HG02981 (cell line): ENCODE measurements around the gene DHFR.
"Not testable (repeated sequence)": the region's sequence is repeated elsewhere in the genome, so short reads cannot be mapped to it uniquely, and the experiment has no call there.

Source experiments
- ATAC-seq: cut with Tn5 transposase; IDR thresholded peaks from one replicate; pipeline ENCODE4 v1.9.1; 2021; ENCODE audit warnings: mild to moderate bottlenecking, moderate library complexity; ENCODE audit not compliant: unreplicated experiment

DHFR gene

DNA sequence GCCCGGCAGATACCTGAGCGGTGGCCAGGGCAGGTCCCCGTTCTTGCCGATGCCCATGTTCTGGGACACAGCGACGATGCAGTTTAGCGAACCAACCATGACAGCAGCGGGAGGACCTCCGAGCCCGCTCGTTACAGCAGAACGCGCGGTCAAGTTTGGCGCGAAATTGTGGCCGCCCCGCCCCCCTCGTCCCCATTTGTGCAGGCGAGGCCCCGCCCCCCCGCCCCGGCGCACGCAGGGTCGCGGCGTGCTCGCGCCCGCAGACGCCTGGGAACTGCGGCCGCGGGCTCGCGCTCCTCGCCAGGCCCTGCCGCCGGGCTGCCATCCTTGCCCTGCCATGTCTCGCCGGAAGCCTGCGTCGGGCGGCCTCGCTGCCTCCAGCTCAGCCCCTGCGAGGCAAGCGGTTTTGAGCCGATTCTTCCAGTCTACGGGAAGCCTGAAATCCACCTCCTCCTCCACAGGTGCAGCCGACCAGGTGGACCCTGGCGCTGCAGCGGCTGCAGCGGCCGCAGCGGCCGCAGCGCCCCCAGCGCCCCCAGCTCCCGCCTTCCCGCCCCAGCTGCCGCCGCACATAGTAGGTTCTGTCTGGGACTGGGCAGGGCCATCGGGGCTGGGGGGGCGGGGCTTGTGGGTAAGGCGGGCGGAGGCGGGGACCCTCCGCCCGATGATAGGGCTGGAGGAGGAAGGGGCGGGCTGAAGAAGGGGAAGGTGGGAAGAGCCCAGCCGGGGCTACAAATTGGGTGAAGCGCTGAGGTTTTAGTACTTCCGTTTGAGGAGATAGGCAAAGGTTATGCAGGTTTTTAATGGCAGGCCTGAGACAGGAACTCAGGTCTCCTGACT, at the start of gene DHFR, which contains the start of gene MSH3:
Gene DHFR (minus strand): TSS at position 593 of the 840 bp plus-strand sequence. CDS start 494 bp downstream, at position 99.
Gene MSH3 (plus strand): TSS at position 262 of the 840 bp plus-strand sequence. CDS start 76 bp downstream, at position 338.
- peak; percentile 41 for ATAC-seq

DNA sequence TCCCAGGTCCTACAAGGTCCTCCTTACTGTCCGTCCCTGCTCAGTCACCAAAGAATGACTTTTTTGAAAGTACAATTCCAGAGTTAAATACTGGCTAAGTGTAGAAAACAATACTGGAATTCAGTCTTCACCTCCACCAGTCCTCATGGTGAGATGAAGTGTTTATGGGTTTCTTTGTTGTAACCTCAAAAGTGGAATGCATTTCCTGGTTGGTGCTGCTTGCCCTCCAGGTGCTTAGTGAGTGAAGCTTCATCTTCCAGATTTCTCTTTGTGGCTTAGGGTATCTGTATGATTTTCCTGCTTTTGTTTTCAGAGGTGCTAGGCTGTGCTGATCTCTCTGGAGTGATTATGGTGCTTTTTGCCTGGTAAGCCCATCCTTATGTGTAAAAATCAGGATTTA, 49.4 kb upstream of the DHFR start:
- no peak for ATAC-seq

DNA sequence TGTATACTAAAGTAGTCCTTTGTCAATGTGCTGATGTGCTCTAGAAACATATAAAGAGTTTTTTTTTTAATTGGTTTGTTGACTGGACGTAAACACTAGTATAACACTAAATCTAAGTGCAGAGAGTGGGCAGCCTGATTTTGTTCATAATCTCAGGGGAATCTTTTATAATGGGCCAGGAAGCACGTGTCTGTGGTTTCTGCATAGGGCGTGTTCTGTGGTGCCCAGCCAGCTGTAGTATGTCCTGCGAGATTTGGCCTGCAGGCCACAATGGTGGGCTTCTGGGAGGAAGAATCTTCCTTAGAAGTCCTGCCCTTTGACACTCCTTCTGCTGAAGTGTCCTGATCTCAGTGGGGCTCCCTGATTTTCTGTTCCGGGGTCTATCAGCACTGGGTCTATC, 49.0 kb upstream of the DHFR start:
- ATAC-seq, result no peak

DNA sequence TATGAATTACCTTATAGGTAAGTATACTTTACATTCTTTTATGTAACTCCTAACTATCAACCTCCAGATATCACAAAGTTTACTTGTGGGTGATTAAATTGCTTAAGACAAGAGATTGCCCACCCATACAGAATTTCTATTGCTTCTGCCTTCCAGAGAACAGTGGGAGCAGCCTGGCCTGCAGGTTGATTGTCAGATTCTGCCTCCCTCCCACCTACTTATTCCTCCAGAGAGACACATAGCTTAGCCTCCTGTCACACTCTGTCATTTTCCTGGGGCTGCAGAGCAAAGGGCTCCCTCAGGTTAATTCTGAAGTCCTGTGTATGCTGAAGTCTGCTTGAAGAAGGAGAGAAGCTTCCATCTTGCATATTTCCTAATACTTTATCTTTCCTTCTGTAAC, 48.5 kb upstream of the DHFR start:
- ATAC-seq, result no peak

DNA sequence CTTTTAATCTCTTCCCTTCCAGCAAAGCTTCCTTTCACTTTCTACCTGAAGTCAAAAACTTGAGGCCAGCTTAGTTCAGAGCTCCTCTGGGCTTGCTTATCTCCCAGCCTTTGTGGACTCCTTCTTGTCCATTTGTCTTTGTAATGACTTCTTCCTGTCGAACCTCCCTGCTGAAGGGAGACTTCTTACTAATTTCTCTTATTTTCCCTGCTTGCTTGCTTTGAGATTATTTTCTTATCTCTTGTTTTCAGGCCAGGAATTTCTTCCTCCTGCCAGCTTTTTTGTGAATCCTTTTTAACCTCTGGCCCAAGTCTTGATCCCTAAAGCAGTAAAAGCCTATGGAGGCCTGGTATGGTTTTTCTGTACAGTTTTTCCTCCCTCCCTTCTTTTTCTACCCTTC, 46.8 kb upstream of the DHFR start:
- ATAC-seq, result no peak

DNA sequence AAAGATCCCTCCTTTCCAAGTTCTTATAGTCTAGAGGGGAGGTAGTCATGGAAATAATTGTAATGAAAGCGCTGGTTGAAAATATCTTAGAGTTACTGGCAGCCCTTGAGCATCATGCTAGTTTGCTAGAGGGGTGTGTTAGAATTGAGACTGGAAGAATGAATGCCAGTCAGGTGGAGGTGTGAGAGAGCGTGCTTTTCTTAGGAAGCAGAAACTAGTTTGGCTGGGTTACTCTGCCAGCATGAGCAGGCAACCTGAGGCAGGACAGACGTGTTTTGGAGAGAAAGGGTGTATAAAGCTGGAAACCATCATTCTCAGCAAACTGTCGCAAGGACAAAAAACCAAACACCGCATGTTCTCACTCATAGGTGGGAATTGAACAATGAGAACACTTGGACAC, 43.6 kb upstream of the DHFR start:
- ATAC-seq, result no peak

DNA sequence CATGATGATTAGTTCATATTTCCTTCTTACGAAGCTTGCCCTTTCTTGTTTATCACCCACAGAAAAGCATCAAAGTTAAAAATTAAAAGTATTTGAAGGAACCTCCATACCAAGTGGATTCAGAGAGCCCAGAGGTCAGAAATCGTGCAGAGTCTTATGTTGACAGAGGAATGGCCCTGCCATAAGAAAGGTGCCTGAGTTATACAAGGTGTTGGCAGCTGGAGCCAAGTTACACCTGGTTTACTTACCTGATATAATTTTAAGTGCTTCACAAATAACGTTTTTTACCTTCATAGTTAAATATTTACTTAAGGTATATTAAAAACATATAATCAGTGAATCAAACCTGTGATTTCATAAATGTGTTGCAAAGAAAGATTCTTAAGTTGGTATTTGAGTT, 42.3 kb upstream of the DHFR start:
- ATAC-seq, result no peak

DNA sequence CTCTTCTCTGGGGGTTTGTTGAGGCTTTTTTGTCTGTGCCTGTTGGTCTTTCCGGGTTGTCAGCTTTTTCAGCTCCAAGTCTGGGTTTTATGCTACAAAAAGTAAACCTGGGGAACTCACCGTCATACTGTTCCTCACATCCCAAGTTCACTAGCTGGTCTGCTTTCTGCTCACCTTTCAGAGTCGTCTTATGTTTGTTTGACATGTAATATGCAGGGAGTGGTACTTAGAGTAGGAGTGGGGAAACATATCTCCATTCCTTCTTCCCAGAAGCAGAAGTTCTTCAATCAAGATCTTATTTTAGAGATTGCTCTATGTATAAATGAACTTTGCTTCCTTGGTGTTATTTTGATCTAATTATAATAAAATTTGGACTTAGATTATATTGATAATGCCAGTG, 41.7 kb upstream of the DHFR start:
- no peak for ATAC-seq

DNA sequence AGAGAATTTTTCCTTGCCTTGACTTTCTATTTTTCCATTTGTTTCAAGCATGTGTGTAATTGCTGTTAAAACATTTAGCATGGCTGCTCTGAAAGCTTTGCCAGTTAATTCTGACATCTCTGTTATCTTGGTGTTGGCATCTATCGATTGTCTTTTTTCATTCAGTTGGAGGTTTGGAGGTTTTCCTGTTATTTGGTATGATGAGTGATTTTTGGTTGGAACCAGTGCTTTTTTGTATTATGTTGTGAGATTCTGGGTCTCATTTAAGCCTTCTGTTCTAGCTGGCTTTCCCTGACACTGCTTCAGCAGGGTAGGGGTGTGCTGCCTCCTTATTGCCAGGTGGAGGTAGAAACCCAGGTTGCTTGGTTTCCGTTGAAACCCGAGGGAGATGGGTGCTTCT, 40.9 kb upstream of the DHFR start:
- no peak for ATAC-seq

DNA sequence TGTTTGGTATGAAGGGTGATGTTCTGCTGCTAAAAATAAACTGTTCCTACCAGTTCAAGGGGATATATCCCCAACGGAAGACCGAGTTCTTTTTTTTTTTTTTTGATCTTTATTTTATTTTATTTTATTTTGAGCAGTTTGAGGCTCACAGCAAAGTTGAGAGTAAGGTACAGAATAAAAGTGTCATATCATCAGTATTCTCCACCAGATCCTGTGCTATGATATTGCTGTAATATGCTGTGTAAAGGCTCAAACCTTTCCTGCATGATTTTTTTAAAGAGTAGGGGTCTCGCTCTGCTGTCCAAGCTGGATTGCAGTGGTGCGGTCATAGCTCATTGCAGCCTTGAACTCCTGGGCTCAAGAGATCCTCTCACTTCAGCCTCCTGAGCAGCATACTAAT, 34.8 kb upstream of the DHFR start:
- no peak for ATAC-seq

DNA sequence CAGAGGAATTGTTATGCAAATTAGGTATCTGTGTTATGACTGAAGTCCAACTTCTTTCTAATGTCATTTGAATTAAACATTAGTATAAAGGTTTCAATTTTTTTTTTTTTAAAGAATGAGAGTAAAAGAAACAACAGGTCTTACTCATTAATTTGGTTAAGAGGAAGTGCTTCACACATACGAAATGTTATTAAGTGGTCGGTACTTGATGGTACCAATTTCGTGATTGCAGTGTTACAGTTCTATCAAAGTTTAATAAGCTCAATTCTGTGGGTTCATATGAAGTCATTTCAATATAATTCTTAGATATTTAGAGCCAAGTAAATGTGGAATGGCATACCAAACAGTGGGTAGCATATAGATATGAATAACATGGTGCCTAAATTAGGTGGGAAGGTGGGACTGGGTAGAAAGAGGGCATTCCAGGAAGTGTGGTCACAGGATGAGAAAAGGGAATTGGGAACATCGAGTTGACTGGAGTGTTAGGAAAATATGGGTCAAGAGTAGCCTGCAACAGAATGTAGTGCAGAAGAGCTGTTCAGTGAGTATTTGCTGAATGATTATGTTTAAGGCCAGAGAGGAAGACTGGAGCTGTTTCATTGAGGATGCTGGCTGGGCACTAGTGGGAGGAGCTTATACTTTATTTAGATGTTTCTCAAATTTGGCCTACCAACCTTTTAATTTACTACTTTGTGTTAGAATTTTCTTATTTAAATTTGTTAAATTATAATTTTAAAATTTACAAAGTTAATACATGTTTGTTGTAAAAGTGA, 34.1 kb upstream of the DHFR start:
- no peak for ATAC-seq

DNA sequence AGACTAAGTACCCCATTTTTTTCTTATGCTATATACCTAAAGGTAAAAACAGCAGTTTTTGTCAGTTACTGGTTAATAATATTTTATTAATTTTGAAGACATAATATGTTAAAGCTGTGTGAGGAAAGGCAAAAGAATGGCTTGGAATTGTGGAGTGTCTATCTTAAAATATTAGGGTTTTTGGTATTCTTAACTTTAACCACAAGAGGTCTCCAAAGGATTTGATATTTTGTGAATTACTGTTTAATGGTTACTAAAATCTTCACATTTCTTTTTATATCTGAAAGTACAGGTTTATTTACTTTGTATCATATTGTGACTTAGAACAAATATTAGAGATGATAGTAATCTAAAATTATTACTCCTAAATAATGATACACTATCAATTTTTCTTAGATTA, 32.0 kb upstream of the DHFR start:
- ATAC-seq, result no peak

DNA sequence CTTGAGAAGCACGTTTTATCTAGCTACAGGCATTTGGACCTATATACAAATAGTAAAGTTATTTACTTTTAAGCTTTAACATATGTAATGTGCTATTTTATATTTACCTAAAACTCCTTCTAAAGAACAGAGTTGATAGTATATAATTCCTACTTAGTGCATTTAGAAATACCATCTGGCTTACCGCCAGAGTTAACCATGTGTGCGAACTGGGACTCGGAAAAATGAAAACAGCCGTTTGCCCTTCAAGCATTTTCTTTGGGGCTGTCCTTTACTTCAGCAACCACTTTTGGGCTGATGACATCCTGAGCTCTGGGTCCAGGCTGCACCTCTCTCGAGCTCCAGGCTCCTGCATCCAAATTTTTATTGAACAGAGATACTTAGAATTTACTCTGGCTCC, 21.9 kb upstream of the DHFR start:
- ATAC-seq, result no peak

DNA sequence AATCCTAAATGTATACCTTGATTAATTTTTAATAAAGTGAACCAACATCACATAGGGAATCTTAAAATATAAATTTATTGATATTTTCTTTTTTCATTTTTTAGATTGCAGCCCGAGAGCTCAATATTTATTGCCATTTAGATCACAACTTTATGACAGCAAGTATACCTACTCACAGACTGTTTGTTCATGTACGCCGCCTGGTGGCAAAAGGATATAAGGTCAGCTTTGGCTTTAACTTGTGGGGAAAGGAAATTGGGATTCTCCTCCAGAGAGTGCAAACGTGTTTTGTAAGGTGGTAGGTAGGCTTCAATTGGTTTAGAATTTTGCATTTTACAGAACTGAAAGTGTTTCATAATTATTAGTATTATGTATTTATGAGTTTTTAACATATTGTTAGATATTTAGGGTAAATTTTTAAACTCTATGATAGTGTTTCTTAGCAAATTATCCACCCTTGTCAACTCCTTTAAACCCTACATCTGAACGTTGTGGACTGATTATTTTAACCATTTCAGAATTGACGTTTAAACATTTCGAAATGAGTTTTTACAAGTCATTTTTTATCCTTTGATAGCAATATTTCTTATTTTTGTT, 17.5 kb upstream of the DHFR start:
- ATAC-seq, result peak; percentile 71

DNA sequence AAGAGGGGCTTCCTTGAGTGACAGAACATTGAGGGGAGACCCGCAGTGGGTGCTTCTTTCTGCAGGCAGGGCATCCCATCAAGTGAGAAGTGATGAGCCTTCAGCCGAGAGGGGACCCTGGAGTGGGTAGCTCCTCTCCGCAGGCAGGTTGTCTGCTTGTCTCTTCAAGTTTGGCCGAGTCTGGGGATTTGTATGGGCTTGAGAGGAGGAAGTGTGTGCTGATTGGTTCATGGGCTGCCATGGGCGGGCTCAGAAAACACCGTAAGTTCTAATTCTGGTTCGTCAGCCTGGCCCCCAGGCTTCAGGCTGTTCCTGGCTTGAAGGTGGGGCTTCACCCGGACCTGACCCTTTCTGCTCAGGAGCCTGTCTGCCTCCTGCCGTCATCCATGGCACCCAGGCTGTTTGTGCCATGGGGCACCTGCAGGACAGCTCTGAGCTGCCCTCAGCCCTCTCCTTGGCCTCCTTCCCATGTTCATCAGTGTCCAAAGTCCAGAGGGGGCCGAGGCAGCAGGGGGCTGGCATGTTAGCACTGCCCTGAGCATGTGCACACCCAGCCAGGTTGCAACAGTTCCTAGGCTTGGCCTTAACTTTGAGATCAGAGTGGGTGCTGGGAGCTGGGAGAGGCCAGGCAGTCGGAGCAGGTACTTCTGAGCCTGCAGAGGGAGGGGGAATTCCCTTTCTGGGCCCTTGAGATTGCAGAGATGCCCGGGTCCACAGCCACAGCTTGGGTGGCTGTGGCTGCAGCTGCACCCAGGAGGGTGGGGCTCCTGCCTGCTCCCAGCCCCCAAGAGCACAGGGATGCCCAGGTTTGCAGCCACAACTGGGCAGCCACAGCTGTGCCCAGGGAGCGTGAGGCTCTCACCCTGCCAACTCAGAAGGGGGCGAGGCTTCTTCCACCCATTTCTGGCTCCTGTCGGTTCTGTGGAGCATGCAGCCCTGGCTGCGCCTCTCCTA, 13.5 kb upstream of the DHFR start:
- ATAC-seq, result peak; percentile 44

DNA sequence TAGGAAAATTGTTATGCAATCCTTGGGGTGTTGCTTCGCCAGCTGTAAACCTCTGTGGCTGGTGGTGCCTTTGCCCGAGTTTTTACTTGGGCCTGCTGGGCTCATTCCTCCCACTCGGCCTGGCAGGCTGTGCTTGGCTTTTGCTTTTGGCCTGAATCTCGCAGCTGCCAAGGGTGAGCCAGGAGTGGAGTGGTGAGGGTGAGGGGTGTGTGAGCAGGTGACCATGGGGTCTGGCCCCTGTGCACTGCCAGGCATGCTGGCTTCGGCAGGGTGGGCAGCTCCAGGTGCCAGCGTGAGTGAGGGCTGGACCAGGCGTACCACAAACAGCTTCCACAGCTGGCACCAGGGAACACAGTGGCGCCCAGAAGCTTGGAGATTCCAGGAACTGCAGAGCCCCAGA, 12.6 kb upstream of the DHFR start:
- ATAC-seq, result no peak

DNA sequence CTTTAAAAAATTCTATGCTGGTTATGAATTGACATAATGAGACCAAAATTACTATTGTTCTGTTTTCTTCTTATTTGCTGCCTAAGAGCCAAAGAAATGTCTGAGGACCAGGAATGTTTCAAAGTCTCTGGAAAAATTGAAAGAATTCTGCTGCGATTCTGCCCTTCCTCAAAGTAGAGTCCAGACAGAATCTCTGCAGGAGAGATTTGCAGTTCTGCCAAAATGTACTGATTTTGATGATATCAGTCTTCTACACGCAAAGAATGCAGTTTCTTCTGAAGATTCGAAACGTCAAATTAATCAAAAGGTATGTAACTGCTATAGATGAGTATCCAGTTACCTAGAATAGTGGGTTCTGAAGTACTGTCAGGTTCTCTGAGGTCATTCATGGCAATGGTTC, 10.3 kb upstream of the DHFR start:
- ATAC-seq, result no peak

DNA sequence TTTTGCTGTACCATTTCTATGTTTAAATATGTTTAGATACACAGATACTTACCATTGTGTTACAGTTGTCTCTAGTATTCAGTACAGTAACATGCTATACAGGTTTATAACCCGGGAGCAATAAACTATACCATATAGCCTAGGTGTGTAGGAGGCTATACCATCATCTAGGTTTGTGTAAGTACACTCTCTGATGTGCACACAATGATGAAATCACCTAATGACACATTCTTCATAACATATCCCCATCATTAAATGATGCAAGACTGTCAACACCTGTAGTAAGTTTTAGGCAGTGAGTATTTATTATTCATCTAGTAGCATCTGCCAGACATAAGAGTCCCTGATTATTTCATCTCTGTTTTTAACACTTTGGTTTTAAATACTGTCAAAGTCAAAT, 7.3 kb upstream of the DHFR start:
- ATAC-seq, result no peak

DNA sequence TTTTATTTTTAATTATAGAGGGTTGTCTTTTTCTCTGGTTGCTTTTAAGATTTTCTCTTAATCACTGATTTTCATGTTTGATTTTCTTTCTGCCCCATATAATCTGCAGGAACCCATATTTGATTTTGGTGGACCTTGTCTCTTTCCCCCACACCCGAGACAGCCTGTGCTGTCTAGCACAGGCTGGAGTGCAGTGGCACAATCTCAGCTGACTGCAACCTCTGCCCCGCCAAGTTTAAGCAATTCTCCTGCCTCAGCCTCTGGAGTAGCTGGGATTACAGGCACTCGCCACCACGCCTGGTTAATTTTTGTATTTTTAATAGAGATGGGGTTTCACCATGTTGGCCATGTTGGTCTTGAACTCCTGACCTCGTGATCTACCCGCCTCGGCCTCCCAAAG, 5.9 kb upstream of the DHFR start:
- not testable (repeated sequence) for ATAC-seq

DNA sequence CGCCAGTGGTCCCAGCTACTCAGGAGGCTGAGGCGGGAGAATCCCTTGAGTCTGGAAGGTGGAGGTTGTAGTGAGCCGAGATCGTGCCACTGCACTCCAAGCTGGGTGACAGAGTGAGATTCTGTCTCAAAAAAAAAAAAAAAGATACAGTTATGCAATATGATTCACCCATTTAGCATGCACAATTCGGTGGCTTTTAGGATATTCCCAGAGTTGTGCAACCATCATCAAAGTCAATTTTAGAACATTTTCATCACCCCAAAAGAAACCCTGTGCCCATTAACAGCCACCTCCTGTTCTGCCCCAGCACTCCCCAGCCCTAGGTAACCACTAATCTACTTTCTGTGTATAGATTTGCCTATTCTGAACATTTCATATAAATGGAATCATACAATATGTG, 4.3 kb upstream of the DHFR start:
- ATAC-seq, result no peak

DNA sequence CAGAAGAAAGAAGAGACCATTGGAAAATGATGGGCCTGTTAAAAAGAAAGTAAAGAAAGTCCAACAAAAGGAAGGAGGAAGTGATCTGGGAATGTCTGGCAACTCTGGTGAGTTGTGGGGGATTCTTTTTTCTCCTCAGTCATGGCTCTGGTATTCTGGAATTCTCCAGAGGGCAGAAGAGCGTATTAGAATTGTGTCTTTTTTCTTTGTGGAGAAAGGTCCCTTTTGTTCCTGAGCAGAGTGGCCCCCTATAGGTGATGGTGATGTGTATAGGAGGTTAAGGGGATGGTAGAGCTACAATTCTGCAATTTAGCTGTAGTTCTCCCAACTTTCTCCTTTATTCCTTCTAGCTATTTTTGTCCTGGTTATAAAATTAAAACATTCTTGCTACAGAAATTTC, 1.6 kb upstream of the DHFR start:
- no peak for ATAC-seq
